DMS79 treated with DMSO at 0.1 percent for 48 hours (cell line): ENCODE results near the gene HEYL.

Source experiments
- DNase-seq: peaks from one replicate; lab custom pipeline; 2025; lab: John Stamatoyannopoulos, UW

HEYL gene

GRCh38 chr1:39639305-39640130, at the start of gene HEYL:
TSS of gene HEYL (minus strand) at chr1:39639643. CDS start at chr1:39639625, 18 bp downstream.
- peak; percentile 61 for DNase-seq

GRCh38 chr1:39689214-39689613, 49.8 kb upstream of the HEYL start:
- no peak for DNase-seq

- DNase-seq, result no peak
Observed at GRCh38 chr1:39688706-39689105, 49.3 kb upstream of the HEYL start.

GRCh38 chr1:39687243-39687642, 47.8 kb upstream of the HEYL start:
- no peak for DNase-seq

DNA sequence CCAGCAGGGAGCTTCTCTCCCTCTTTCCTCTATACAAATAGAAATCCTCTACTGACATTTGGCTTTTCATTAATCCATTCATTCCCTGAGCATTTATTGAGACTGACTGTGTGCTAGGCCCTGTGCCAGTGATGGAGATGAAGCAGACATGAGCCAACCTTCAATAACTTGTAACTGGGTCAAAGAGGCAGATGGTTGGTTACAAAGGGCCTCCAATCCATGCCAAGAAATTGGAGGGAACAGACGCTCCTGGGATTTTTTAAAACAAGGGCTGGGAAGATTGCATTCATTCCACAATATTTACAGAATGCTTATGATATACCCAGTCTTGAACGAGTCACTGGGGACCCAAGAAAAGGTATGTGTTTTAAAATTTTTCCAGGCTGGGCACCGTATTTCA, 45.6 kb upstream of the HEYL start:
- DNase-seq, result no peak

- DNase-seq, result no peak
Observed at GRCh38 chr1:39684313-39684664, 44.8 kb upstream of the HEYL start.

DNA sequence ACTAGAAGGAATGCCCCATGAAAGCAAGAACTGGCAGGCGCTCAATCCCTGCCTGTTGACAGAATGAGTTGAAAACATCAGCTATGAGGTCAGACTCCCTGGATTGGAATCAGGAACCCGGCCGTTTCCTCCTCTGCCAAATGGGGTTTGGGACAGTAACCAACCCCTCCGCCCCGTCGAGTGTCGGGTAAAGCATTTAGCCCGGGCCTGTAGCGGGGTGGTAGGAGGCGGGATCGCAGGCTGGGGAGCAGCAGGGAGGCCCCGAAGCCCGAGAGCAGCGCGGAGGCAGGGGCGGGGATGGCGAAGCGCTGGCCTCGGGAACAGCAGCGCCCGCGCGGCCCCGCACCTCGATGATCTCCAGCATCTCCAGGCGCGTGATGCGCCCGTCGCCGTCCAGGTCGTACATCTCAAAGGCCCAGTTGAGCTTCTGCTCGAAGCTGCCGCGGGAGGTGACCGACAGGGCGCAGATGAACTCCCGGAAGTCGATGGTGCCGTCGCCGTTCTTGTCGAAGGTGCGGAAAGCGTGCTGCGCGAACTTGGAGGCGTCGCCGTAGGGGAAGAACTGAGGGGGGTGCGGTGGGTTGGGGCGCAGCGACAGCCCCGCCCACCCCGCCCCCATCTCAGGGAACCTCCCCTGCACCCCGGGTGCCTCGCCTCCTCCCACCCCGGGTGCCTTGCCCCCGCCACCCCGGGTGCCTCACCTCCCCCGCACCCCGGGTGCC, 44.3 kb upstream of the HEYL start:
- no peak for DNase-seq

DNA sequence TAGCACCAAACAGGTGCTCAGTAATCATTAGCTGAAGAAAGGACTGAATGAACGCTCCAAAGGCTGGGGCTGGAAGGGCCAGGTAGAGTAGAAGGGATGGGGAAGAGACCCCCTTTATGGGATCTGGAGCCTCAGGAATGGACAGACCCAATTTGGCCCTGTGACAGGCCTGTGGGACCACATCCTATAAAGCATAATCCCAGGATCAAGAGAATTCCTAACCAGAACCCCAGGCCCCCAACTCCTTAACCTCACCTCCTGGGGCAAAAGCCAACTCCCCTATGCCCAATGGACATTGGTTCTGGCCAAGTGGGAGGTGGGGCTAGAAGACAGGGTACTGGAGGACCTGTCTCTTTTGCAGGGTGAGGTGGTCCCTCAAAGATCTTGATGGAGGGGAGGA, 42.6 kb upstream of the HEYL start:
- DNase-seq, result no peak

DNA sequence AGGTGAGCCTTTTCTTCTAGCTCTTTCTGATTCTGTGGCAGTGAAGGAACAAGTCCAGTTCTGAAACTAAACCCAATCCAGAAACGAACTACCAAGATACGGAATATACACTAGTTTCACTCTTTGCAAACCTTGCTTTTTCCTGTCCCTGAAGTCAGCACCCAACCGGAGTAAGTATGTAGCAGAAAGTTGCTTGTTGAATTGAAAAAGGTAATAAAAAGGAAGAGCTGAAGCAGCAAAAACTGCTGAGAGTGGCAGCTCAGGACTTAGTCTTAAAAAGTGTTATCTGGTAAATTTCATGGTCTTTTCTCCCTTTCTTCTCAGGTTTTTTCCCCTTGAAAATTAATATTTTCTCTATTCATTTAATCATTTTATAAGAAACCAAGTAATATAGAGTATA, 41.9 kb upstream of the HEYL start:
- DNase-seq, result no peak

- no peak for DNase-seq
Observed at GRCh38 chr1:39680751-39681150, 41.3 kb upstream of the HEYL start.

GRCh38 chr1:39679821-39680220, 40.4 kb upstream of the HEYL start:
- no peak for DNase-seq

DNA sequence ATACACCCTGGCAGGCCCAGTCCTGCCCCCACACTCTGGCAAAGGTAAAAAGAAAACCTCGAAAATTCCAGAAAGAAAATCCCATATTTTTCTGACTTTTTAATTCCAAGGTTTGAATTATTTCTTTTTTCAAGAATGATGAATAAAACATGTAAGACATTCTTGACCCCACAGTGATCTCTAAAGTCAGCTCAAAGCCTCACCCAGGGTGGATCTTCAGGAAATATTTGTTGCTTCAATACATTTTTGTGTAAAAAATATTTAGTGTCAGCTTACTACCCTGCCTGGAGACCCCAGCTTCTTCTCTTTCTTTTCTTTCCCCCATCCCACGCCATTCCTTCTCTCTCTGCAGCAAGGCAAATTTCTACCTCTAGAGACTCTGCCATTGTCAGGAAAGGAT, 39.4 kb upstream of the HEYL start:
- no peak for DNase-seq

- DNase-seq, result no peak
Observed at GRCh38 chr1:39677645-39678044, 38.2 kb upstream of the HEYL start.

- no peak for DNase-seq
Observed at GRCh38 chr1:39676948-39677548, 37.6 kb upstream of the HEYL start.

DNA sequence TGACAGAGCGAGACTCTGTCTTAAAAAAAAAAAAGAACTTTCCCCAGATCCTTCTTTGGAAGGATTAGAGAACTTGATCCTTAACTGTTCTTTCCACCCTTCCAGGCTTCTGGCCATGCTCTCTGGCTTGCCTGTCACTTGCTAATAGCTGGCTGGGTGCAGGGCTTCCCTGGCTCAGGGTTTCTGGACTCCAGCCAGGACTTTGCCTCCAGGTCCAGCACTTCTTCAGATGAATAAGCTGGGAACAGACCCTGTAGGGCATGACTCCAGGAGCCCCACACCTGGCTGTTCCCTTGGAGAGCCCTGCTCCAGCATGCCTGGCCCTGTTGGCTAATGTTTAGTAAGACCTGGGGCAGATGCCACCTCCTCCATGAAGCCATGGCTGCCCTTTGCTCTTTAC, 35.8 kb upstream of the HEYL start:
- DNase-seq, result peak; percentile 70

DNA sequence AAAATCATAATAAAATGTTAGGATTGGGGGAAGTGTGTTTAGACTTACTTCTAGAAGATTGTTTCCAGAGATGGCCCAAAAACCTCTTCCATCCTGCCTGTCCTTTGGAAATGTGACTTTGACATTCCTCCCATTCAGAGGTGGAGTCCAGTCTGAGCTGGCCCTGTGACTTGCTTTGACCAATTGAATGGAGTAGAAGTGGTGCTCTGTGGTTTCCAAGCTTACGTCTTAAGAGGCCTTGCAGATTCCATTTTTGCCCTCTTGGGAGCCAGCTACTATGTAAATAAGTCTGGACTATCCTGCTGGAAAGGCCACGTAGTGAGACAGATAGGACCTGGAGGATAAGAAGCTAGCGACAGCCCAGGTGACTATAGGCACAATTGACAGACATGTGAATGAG, 33.8 kb upstream of the HEYL start:
- no peak for DNase-seq

- DNase-seq, result no peak
Observed at GRCh38 chr1:39672551-39672947, 33.1 kb upstream of the HEYL start.

- peak; percentile 26 for DNase-seq
Observed at GRCh38 chr1:39671793-39672550, 32.5 kb upstream of the HEYL start, which contains the start of gene NT5C1A. TSS of gene NT5C1A (minus strand) at chr1:39672107. CDS start at chr1:39672038, 69 bp downstream.

DNA sequence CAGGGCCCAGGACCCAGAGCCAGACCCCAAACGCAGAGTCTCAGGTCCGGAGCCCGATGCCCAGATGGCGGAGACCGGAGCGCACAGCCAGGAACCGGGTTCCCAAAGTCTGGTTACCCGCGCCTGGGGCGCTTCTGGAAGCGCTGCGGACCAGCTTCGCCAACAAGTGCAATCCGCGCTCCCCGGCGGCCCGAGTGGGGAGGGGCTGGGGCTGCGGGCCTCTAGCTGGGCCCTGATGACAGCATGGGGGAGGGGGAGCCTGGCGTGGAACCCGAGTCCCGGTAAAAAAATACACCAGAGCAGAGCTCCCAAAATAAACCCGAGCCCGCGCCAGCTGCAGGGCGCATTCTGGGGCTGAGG, 32.0 kb upstream of the HEYL start:
- peak; percentile 28 for DNase-seq

DNA sequence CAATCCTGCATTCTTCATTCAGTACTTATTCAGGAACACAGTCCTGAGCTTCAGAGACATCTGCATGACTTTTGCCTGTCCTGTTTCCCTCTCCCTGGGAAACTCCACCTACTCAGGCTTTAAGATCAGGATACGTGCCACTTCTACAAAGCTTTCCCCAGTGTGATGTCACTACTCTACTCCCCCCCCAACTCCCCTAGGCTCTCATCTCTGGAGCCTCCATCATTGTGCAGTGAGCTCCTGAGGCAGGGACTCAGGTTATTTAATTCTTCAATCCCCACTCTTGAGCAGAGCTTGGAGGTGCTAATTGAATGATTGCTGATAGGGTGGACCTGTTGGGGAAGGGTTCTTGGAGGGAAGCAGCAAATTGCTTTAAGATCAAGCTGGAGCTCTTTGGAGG, 31.2 kb upstream of the HEYL start:
- DNase-seq, result no peak

DNA sequence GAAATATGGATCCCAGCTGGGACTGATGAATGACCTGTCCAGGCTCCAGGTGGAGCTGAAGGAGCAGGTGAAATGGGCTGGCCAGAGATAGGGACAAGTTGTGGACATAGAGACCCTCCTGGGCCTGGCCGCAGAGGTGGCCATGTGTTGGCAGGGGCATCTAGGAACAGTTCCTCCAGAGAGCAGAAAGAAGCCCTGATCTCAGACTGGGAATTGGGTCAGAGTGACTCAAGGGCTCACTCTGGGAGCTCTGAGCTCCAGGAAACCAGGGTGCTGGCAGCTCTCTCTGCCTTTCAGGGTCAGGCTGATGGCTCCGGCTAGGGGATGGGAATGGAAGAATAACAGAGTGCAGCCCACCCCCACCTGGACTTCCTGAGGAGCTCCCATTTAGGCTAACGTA, 29.5 kb upstream of the HEYL start:
- DNase-seq, result no peak

DNA sequence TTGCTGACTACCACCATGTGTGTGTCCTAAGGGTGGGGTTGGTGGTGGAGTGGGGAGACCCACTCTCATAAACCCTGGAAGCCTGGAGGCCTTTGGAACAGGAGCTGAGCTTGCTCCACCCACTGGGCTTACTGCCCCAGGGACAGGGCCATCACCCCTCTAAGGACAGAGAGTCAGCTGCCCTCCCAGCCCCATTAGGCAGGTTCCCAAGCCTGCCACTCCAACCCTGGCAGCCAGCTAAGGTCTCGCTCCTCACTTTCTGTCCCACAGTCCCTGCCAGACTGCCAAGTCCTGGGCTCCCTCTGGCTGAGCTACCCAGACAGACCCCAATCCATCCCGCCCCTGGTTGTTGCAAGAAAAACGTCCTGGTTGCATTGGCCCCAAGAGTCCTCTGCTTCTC, 28.7 kb upstream of the HEYL start:
- no peak for DNase-seq
